Measurements from ENCODE around the gene KHNYN.
"Not testable (repeated sequence)": the region's sequence is repeated elsewhere in the genome, so short reads cannot be mapped to it uniquely, and the experiment has no call there.

DNA sequence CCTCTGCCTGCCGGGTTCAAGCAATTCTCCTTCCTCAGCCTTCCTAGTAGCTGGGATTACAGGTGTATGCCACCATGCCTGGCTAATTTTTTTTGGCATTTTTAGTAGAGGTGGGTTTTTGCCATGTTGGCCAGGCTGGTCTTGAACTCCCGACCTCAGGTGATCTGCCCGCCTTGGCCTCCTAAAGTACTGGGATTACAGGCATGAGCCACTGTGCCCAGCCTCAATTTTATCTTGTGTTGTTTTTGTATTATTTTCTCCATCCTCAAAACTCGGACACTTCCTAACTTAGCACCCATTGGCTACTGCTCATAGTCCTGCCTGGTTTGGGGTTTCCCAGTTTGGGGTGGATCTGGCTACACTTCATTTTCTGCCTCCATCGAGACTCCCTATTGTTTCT lies 42.2 kb upstream of the KHNYN start:
- not testable (repeated sequence) for TF ChIP-seq POLR2A (IDR thresholded peaks at IDR 0.05)
- TF ChIP-seq, protein P1, sequence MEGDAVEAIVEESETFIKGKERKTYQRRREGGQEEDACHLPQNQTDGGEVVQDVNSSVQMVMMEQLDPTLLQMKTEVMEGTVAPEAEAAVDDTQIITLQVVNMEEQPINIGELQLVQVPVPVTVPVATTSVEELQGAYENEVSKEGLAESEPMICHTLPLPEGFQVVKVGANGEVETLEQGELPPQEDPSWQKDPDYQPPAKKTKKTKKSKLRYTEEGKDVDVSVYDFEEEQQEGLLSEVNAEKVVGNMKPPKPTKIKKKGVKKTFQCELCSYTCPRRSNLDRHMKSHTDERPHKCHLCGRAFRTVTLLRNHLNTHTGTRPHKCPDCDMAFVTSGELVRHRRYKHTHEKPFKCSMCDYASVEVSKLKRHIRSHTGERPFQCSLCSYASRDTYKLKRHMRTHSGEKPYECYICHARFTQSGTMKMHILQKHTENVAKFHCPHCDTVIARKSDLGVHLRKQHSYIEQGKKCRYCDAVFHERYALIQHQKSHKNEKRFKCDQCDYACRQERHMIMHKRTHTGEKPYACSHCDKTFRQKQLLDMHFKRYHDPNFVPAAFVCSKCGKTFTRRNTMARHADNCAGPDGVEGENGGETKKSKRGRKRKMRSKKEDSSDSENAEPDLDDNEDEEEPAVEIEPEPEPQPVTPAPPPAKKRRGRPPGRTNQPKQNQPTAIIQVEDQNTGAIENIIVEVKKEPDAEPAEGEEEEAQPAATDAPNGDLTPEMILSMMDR (IDR thresholded peaks at IDR 0.05), result not testable (repeated sequence)

Measured in lower leg skin (tissue), 3 donors.